BE2C (cell line): ENCODE measurements around the gene PSMA1.

Experiments
- DNase-seq: peaks from one replicate; pipeline ENCODE4 v3.0.0-alpha.2; 2020
- H3K27me3 ChIP-seq: fragments of 250-450 bp; sonication (Bioruptor Pico); 2 replicates; pipeline ENCODE4 v1.5.1; 2020; ENCODE audit warnings: mild to moderate bottlenecking
- H3K36me3 ChIP-seq: fragments of 250-450 bp; sonication (Bioruptor Pico); 2 replicates; pipeline ENCODE4 v1.5.1; 2020; ENCODE audit warnings: mild to moderate bottlenecking
- H3K4me1 ChIP-seq: fragments of 250-450 bp; sonication (Bioruptor Pico); 2 replicates; pipeline ENCODE4 v1.5.1; 2020
- H3K4me3 ChIP-seq: 2 replicates; pipeline ENCODE4 v1.5.1; 2011; ENCODE audit warnings: low read depth, low read length
- H3K9me3 ChIP-seq: fragments of 250-450 bp; sonication (Bioruptor Pico); 2 replicates; pipeline ENCODE4 v1.5.1; 2020
- CTCF ChIP-seq: IDR thresholded peaks from 2 replicates; pipeline ENCODE4 v1.5.1; 2012; ENCODE audit warnings: mild to moderate bottlenecking, low read depth, low read length

Gene PSMA1

GRCh38 chr11:14471127-14471526 lies 49.1 kb downstream of the PSMA1 start:
- no peaks in the 10 kb centered on the region for H3K27me3 ChIP-seq
- no peak overlapping the region for H3K4me3 ChIP-seq
- H3K4me1 ChIP-seq, result no peaks in the 10 kb centered on the region
- no peak for TF ChIP-seq CTCF
- H3K36me3 ChIP-seq, result peaks cover 12% of the 10 kb centered on the region
- DNase-seq, result no peak
- no peaks in the 10 kb centered on the region for H3K9me3 ChIP-seq

GRCh38 chr11:14463623-14464022 lies 56.6 kb downstream of the PSMA1 start:
- Histone ChIP-seq H3K27me3 (no peaks in the 10 kb centered on the region), H3K36me3 (peaks cover 27% of the 10 kb centered on the region), H3K4me1 (no peaks in the 10 kb centered on the region), H3K9me3 (no peaks in the 10 kb centered on the region), H3K4me3 (no peak overlapping the region)
- TF ChIP-seq CTCF, result no peak
- no peak for DNase-seq

- Histone ChIP-seq H3K27me3 (no peaks in the 10 kb centered on the region), H3K4me3 (no peak overlapping the region), H3K4me1 (no peaks in the 10 kb centered on the region), H3K9me3 (no peaks in the 10 kb centered on the region), H3K36me3 (peaks cover 22% of the 10 kb centered on the region)
- no peak for DNase-seq
- TF ChIP-seq CTCF, result no peak
Observed at GRCh38 chr11:14460147-14460546, 60.0 kb downstream of the PSMA1 start.

- no peak for DNase-seq
- no peaks in the 10 kb centered on the region for H3K9me3 ChIP-seq
- no peaks in the 10 kb centered on the region for H3K4me1 ChIP-seq
- no peaks in the 10 kb centered on the region for H3K27me3 ChIP-seq
- TF ChIP-seq CTCF, result no peak
- H3K36me3 ChIP-seq, result peaks cover 6% of the 10 kb centered on the region; the same call in 1 of the 2 replicates
- H3K4me3 ChIP-seq, result no peak overlapping the region
Observed at GRCh38 chr11:14458377-14458776, 61.8 kb downstream of the PSMA1 start.

GRCh38 chr11:14455648-14456430 lies 64.3 kb downstream of the PSMA1 start:
- Histone ChIP-seq H3K36me3 (peaks cover 5% of the 10 kb centered on the region; the same call in 1 of the 2 replicates), H3K4me3 (no peak overlapping the region)
- no peak for TF ChIP-seq CTCF

More at GRCh38 chr11:14455648-14456430, 64.3 kb downstream of the PSMA1 start:
- no peak for DNase-seq
- H3K4me1 ChIP-seq, result no peaks in the 10 kb centered on the region
- no peaks in the 10 kb centered on the region for H3K9me3 ChIP-seq
- no peaks in the 10 kb centered on the region for H3K27me3 ChIP-seq
